MM.1S (cell line): Measurements from ENCODE around the gene REL.

ENCODE experiments used
- DNase-seq: peaks from one replicate; pipeline ENCODE4 v3.0.0-alpha.2; 2015
- H2AFZ ChIP-seq: fragments of 300-600 bp; sonication (generic); 2 replicates; pipeline ENCODE4 v1.6.0; 2016; ENCODE audit warnings: antibody characterized with exemption, low read length
- H3F3A ChIP-seq: fragments of 300-600 bp; sonication (generic); 2 replicates; pipeline ENCODE4 v1.6.1; 2016; ENCODE audit warnings: mild to moderate bottlenecking, antibody characterized with exemption, low read length, moderate library complexity, mixed read lengths; ENCODE audit not compliant: insufficient read depth
- H3K27ac ChIP-seq: fragments of 300-600 bp; sonication (generic); 2 replicates; pipeline ENCODE4 v1.5.1; 2016; ENCODE audit warnings: mild to moderate bottlenecking, low read length
- H3K27me3 ChIP-seq: fragments of 300-600 bp; sonication (generic); replicated peaks from 2 replicates; pipeline ENCODE4 v1.6.0; 2016; ENCODE audit warnings: low read length; ENCODE audit not compliant: insufficient read depth
- H3K36me3 ChIP-seq: fragments of 300-600 bp; sonication (generic); replicated peaks from 2 replicates; pipeline ENCODE4 v1.6.1; 2016; ENCODE audit warnings: mild to moderate bottlenecking, low read length, mixed read lengths; ENCODE audit not compliant: insufficient read depth
- H3K4me1 ChIP-seq: fragments of 300-600 bp; sonication (generic); 2 replicates; pipeline ENCODE4 v1.6.1; 2016; ENCODE audit warnings: low read length, mixed read lengths
- H3K4me2 ChIP-seq: fragments of 300-600 bp; sonication (generic); 2 replicates; pipeline ENCODE4 v1.6.0; 2016; ENCODE audit warnings: low read depth, low read length
- H3K4me3 ChIP-seq: fragments of 300-600 bp; sonication (generic); 2 replicates; pipeline ENCODE4 v1.5.1; 2016; ENCODE audit warnings: low read length, mixed read lengths
- H3K79me2 ChIP-seq: fragments of 300-600 bp; sonication (generic); 2 replicates; pipeline ENCODE4 v1.6.1; 2016; ENCODE audit warnings: mixed run types, low read length, mixed read lengths
- H3K9ac ChIP-seq: fragments of 300-600 bp; sonication (generic); 2 replicates; pipeline ENCODE4 v1.6.1; 2016; ENCODE audit warnings: low read length, mixed read lengths
- H3K9me2 ChIP-seq: fragments of 300-600 bp; sonication (generic); replicated peaks from 2 replicates; pipeline ENCODE4 v1.6.1; 2016; ENCODE audit warnings: mild to moderate bottlenecking, low read length, mixed read lengths; ENCODE audit not compliant: insufficient read depth
- H3K9me3 ChIP-seq: fragments of 300-600 bp; sonication (generic); replicated peaks from 2 replicates; pipeline ENCODE4 v1.6.1; 2016; ENCODE audit warnings: mild to moderate bottlenecking, low read length, mixed read lengths; ENCODE audit not compliant: insufficient read depth
- H4K20me1 ChIP-seq: fragments of 300-600 bp; sonication (generic); 2 replicates; pipeline ENCODE4 v1.6.1; 2016; ENCODE audit warnings: mild to moderate bottlenecking, low read length, moderate library complexity, mixed read lengths; ENCODE audit not compliant: insufficient read depth
- EZH2 ChIP-seq: fragments of 300-600 bp; sonication (generic); optimal IDR thresholded peaks from 2 replicates; pipeline ENCODE3; 2017; ENCODE audit warnings: low read depth, mild to moderate bottlenecking, antibody characterized with exemption, low read length, mixed read lengths
- EZH2phosphoT487 ChIP-seq: fragments of 300-600 bp; sonication (generic); IDR thresholded peaks from 2 replicates; pipeline ENCODE4 v1.6.1; 2018; ENCODE audit warnings: antibody characterized with exemption, low read length
- TF ChIP-seq, protein P1 (sequence below): fragments of 300-600 bp; sonication (generic); IDR thresholded peaks from 2 replicates; pipeline ENCODE4 v1.5.1; 2016; ENCODE audit warnings: antibody characterized with exemption, low read length, mixed read lengths

Gene REL

GRCh38 chr2:60964651-60965498, 83.5 kb downstream of the REL start:
- Histone ChIP-seq H3K36me3 (no peaks in the 10 kb centered on the region), H3K4me2 (no peak overlapping the region), H3K4me3 (no peak overlapping the region), H3K9me3 (no peaks in the 10 kb centered on the region), H4K20me1 (no peaks in the 10 kb centered on the region), H3K79me2 (no peaks in the 10 kb centered on the region), H3K27me3 (peaks cover 59% of the 10 kb centered on the region), H3K9me2 (no peaks in the 10 kb centered on the region), H2AFZ (no peak overlapping the region), H3K27ac (no peak overlapping the region), H3K4me1 (peaks cover 10% of the 10 kb centered on the region; the same call in 1 of the 2 replicates), H3F3A (no peaks in the 10 kb centered on the region), H3K9ac (no peak overlapping the region)
- TF ChIP-seq, protein P1, sequence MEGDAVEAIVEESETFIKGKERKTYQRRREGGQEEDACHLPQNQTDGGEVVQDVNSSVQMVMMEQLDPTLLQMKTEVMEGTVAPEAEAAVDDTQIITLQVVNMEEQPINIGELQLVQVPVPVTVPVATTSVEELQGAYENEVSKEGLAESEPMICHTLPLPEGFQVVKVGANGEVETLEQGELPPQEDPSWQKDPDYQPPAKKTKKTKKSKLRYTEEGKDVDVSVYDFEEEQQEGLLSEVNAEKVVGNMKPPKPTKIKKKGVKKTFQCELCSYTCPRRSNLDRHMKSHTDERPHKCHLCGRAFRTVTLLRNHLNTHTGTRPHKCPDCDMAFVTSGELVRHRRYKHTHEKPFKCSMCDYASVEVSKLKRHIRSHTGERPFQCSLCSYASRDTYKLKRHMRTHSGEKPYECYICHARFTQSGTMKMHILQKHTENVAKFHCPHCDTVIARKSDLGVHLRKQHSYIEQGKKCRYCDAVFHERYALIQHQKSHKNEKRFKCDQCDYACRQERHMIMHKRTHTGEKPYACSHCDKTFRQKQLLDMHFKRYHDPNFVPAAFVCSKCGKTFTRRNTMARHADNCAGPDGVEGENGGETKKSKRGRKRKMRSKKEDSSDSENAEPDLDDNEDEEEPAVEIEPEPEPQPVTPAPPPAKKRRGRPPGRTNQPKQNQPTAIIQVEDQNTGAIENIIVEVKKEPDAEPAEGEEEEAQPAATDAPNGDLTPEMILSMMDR: no peak
- TF ChIP-seq EZH2phosphoT487 (no peak), EZH2 (no peak)
- no peak for DNase-seq

DNA sequence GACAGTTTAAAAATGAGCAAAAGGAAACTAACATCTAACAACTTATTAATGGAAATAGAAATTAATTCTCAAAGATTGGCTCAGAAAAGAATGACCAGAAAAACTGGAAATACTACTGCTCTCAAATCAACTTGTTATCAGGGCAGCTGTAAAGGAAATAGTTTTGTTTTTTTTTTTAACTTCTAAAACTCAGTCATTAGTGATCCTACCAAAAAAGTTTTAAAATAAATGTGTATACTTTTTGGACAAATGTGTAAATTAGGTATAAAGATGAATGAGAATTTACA, 84.1 kb downstream of the REL start:
- H3K9ac ChIP-seq: no peak overlapping the region
- H3K4me2 ChIP-seq: no peak overlapping the region
- no peaks in the 10 kb centered on the region for H3K9me3 ChIP-seq
- no peaks in the 10 kb centered on the region for H3K79me2 ChIP-seq
- H3K9me2 ChIP-seq: no peaks in the 10 kb centered on the region
- H3K36me3 ChIP-seq: no peaks in the 10 kb centered on the region
- peaks cover 10% of the 10 kb centered on the region; the same call in 1 of the 2 replicates for H3K4me1 ChIP-seq
- no peak for DNase-seq
- H3K27me3 ChIP-seq: peaks cover 59% of the 10 kb centered on the region
- no peaks in the 10 kb centered on the region for H3F3A ChIP-seq
- H3K4me3 ChIP-seq: no peak overlapping the region
- H4K20me1 ChIP-seq: no peaks in the 10 kb centered on the region
- H3K27ac ChIP-seq: no peak overlapping the region
- no peak overlapping the region for H2AFZ ChIP-seq
- TF ChIP-seq EZH2phosphoT487: no peak
- TF ChIP-seq EZH2: no peak
- TF ChIP-seq, protein P1: no peak

GRCh38 chr2:60966507-60967405, 85.4 kb downstream of the REL start:
- Histone ChIP-seq H3K4me1 (peaks cover 10% of the 10 kb centered on the region; the same call in 1 of the 2 replicates), H2AFZ (no peak overlapping the region)
- DNase-seq: peak; percentile 49

More at GRCh38 chr2:60966507-60967405, 85.4 kb downstream of the REL start:
- 0 out of 2 replicates have a peak, but pooled peaks have one; percentile 26 for TF ChIP-seq EZH2phosphoT487
- TF ChIP-seq, protein P1: no peak
- no peaks in the 10 kb centered on the region for H3K9me2 ChIP-seq
- H3K9me3 ChIP-seq: no peaks in the 10 kb centered on the region
- H3K9ac ChIP-seq: no peak overlapping the region
- peak overlapping the region; percentile 12; the same call in 1 of the 2 replicates for H3K4me2 ChIP-seq
- H3K27me3 ChIP-seq: peaks cover 59% of the 10 kb centered on the region
- H4K20me1 ChIP-seq: no peaks in the 10 kb centered on the region
- H3K79me2 ChIP-seq: no peaks in the 10 kb centered on the region
- no peak overlapping the region for H3K27ac ChIP-seq
- no peaks in the 10 kb centered on the region for H3K36me3 ChIP-seq
- 0 out of 2 replicates have a peak, but pooled peaks cover 3% of the 10 kb centered on the region for H3F3A ChIP-seq
- no peak overlapping the region for H3K4me3 ChIP-seq
